Stromal cell of bone marrow (primary cell): ENCODE measurements around the gene KDSR.
"Not testable (repeated sequence)": the region's sequence is repeated elsewhere in the genome, so short reads cannot be mapped to it uniquely, and the experiment has no call there.

Experiments used
- DNase-seq: peaks from one replicate; pipeline ENCODE4 v3.0.0-alpha.2; 2012; ENCODE audit warnings: low read depth

Gene KDSR

DNA sequence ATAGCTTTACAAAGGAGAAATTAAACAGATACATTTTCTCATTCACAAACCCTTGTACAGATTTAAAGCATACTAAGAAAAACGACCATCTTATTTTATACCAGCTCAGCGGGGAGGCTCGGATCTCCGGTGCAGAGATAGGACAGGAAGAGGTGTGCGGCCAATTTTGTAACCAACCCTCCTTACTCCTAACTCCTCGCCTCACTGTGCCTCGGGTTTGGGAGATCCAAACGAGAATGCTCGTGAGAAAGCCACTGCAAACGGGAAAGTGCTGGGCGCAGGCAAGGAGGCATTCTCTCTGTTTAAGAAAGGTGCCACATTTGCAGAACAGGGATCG is 1.2 kb downstream of the KDSR start:
- DNase-seq, result no peak

DNA sequence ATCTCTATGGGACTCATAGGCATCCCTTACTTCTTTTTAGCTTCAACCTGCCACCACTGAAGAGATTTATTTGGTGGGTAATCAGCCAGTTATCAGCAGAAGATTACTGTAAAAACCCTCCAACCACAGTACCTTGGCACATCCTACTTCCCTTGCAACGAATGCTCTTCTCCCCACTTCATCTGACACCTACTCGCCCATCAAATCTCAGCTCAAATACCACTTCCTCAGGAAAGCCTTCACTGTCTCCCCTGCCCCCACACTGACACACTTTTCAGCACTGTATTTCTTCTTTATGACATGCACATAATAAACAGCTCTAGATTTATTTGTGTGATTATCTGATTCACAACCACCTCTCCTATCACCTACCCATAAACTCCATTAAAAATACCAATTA is 3.1 kb downstream of the KDSR start:
- no peak for DNase-seq

DNA sequence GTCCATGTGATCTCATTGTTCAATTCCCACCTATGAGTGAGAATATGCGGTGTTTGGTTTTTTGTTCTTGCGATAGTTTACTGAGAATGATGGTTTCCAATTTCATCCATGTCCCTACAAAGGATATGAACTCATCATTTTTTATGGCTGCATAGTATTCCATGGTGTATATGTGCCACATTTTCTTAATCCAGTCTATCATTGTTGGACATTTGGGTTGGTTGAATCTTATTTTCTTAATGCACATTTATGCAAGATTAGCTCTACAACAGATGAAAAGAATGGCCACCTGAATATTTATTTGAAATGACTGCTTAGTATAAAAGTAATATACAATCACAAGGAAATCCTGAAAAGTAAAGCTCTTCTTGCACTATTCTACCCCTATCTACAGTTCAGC is 3.6 kb downstream of the KDSR start:
- DNase-seq, result not testable (repeated sequence)

DNA sequence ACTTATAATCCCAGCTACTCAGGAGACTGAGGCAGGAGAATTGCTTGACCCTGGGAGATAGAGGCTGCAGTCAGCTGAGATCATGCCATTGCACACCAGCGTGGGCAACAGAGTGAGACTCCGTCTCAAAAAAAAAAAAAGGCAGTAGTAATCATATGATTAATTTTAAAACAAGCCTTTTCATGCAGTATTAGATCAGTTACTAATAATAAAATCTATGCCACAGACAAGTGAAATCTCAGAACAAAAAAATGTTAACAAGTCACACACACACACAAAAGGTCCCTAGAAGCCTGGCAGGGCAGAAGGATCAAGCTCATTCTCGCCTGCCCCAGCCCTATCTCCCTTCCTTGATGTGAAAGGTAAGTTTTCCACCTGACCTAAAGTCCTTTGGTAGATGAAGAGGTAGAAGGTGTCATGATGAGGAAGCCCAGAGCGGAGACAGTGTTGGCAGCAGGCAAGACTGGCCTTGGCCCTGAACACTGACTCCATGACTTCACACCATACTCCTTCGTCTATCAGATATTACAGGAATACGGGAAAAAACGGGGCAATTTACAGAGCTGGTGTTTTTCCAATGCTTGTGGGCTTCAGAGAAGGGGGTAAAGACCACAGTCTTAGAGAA is 10.6 kb downstream of the KDSR start:
- no peak for DNase-seq

DNA sequence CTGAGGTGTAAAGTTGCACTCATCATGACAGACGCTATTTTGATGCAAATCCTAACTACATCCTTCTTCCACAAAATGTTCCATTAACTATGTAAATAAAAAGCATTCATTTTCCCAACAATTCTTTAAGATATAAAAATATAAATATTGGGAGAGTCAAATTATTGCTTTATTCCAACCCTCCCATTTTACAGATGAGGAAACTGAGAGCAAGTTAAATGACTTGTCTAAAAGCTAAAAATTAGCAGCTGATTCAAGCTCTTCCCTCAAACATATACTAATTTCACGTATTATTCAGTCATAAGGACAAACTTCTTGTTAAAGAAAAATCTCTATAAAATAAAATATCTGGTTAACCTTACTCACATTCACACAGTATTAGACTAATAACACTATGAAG is 16.8 kb downstream of the KDSR start:
- no peak for DNase-seq

DNA sequence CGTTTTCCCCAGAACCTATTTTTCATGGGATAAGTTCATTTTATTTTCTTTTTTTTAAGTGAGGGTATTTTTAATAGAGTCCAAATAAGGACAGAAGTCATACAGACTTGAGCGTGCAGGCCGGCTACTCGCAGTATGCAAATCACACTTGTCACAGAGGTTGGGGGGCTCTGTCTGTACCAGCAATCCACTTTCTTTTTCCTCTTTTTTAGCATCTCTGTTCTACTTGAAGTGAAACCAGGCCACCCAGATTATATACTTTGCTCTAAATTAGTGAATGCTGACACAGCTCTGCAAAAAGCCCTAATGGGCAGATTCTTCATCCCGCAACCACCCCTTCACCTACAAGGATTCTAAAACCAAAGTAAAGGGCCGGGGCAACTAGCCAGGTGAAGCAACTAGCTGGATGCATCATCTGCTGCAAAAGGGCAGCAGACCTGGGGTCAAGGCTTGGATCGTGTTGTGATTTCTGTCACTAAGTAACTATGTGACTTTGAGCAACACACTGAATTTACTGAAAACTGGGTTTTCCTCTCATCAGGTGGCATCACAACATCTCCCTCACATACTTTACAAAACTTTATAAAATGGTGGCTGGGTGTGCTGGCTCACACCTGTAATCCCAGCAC is 18.4 kb downstream of the KDSR start:
- DNase-seq, result no peak

DNA sequence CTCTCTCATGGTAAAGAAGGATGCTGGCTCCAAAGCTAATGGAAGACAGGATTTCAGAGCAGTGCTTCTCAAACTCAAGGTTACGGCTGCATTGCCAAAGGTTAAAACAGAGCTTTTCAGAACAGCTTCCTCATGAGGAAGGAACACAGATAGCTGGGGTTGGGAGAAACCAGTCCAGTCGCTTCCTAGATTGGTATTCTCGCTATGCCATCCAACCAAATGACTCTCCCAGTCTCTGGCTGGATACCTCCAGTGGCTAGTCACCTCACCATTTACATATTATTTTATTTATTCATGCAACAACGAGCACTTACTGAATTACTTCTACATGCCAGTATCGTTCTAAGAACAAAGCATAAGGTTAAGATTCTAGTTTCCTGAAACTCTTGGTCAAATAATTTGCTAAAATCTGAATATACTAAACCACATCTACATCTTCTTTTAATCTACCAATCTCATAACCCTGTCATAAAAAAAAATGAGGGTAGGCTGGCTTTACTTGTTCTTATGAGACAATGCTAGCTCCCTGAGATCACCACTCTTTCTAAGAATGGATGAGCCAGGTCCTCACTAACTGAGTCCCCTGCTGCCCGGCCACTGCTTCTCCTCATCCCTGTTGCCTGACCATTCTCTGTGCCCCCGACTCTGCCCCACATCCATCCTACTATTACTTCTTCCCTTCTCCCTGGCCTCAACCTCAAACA is 20.4 kb downstream of the KDSR start:
- DNase-seq, result no peak

DNA sequence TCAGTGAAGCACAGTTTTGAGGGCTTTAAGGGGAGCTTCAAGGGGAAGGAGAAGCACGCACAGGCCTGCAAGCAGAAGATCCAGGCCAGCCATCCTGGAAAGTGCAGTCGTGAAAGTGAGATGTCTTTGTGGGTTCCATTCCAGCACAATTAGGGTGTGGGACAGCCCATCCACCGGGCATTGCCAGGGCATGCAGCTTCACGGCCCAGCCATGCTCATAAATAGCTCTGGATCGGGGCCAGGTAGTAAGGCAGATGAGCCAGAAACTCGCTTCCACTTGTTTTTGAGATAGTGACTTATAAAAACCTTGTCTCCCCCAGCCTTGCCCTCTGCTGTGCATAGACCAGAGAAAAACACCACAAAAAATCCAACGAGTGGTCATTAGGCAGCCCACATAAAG is 21.0 kb downstream of the KDSR start:
- no peak for DNase-seq

DNA sequence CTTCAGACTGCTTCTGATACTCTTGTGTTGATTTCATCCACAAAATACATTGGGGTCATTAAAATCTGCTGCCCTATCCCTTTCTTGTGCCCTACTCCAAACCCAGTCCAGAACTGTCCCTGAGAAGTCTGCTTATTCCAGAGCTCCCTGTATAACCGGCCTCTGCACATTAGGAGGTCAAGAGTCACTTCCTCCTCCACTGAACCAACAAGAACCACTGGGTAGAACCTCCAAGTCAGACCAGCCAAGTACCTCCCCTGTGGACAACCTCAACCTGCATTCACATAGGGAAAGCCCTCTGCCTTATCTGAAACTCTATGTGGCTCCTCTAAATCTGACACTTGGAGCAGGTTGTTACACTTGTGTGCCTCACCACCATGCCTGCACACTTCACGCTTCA is 22.1 kb downstream of the KDSR start:
- DNase-seq, result no peak

DNA sequence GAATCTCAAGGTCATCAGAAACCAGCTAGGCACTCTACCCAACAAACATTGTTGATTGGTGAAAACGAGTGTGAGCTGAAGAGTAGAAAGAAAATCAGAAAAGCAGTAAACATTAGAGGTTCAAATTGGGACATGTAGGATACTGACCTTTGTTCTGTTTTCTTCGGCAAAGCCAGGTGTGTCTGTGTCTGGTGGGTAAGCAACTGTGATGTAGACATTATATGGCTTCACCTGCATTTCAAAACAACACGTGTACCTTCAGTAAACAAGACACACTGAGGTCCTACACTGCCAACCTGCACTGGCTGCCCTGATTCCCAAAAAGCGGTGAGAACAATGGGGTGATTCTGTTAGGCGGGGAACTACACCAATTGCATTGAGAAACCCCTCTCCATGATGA is 22.7 kb downstream of the KDSR start:
- no peak for DNase-seq

DNA sequence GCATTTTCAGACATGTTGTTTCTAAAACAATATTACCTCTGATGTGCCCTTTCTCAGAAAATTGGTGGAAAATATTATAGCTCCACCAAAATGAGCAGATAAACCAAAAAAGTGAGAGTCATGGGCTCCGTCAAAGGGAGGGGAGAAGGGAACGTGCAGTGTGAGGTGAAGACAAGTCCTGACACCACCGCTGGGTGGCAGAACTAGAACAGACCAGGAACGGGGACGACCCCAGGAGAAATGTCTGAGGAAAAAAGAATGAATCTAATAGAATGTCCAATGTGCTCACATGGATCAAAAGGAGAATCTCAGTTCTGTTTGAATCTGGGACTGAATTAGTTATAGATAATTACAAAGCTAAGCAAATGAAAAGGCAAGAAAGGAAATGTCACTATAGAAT is 24.8 kb downstream of the KDSR start:
- DNase-seq, result no peak

DNA sequence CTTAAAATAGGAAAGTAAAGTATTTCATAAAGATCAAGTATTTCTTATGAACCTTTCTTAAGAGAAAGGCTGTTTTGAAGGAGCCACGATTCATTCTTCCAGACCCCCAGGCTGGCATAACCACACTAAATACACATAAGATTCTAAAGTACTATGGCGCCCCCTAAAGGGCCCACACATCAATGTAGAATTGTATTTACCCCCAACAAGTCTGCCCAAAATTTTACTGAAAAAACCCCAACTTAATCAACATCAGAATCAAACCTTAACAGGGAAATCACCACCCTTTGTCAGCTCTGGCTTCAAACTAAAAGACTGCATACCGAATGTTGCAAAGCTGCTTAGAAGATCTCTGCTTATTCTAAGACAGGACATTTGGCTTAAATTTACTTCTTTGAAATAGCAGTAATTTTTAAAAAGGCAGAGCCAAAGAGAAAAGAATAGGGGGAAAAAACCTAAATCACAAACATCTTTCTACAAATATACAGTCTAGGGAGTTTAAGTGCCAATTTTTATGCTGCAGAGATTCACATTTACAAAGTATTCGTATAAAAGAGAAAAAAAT is 27.0 kb downstream of the KDSR start:
- no peak for DNase-seq

DNA sequence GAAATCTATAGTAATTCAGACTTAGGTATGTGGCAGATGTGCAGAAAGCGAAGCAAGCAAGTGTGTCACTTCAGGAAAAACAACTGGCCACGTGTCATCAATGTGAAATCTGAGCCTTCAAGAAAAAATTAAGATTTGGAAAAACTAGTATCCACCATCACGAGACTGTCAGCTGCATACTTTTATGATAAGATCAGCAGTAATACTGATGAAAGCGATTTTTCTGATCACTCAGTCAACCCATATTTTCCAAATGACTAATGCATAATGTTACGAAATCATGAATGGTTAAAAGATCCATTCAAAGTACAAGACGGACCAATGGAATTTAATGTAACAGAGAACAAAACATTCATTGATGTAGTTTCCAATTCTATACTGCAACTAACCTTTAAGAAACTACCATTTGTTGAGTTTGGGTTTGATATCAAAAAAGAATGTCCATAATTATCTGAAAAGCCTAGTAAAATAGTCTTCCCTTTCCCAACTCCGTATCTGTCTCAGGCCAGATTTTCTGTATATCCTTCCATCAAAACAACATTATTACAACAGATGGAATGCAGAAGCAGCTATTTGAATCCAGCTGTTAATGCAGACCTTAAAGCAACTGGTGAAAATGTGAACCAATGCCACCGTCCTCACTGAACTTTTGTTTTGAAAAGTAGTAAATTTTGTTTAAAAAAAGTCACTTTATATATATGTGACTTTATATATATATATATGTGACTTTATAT is 30.5 kb downstream of the KDSR start:
- peak; percentile 90 for DNase-seq

DNA sequence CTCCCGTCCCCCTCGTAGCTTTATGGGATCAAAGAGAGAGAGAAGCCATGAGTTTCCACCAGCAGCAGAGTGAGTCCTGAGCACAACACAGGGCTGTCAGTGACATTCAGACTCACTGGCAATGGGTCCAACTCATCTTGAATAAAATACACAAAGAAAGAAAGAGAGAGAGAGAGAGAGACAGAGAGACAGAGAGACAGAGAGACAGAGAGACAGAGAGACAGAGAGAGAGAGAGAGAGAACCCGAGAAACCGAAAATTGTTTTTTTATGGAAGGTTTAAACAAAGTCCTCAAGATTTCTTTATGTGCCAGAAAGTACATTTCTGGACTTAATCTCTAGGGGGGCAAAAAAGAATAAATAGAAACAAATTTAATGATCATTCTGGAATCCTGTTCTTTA is 35.9 kb downstream of the KDSR start:
- no peak for DNase-seq

DNA sequence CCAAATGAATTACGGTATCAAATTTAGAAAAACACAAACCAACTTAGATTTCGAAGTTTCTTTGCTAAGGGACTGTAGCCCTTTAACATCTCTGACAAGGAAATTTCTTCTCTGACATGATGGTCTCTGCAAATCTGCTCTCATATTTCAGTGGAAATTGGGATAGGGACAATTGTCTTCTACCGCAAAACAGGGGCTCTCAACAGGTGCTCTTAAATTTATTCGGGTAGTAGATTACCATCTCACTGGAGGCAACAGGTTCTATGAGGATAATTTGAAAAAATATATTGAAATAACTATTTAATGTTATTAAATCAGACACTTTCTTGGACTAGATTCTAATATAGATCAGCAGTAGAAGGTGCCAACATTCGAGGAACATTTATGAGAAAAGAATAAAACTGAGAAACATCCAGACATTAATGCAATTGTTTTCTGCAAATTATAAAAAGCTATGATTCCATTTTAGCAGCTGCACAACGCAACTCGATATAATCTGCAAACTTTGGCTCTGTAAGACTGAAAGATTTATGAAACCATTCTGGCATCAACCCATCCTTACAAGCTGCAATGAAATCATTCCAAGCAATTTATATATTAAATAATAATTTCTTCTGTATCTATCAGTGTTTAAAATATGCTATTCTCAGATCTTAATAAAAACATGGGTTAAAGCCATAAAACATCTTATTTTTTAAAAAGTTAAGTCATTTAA is 37.4 kb downstream of the KDSR start:
- DNase-seq, result no peak

DNA sequence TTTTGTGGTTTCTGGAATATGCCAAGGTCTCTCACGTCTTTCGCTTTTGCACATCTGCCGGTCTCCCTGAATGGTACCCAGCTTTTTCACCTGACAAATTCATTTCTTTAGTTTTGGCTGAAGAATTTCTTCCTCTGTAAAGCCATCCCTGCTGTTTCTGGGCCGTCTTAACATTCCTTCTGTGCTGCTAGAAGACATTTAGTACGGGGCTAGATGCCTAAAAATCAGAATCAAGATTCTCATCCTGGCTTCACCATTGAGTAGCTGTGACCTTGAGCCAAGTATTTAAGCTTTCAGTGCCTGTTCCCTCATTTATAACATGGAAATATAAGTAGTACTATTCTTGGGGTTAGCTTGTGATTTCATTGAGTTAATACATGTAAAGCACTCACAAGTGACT is 41.0 kb downstream of the KDSR start:
- no peak for DNase-seq

DNA sequence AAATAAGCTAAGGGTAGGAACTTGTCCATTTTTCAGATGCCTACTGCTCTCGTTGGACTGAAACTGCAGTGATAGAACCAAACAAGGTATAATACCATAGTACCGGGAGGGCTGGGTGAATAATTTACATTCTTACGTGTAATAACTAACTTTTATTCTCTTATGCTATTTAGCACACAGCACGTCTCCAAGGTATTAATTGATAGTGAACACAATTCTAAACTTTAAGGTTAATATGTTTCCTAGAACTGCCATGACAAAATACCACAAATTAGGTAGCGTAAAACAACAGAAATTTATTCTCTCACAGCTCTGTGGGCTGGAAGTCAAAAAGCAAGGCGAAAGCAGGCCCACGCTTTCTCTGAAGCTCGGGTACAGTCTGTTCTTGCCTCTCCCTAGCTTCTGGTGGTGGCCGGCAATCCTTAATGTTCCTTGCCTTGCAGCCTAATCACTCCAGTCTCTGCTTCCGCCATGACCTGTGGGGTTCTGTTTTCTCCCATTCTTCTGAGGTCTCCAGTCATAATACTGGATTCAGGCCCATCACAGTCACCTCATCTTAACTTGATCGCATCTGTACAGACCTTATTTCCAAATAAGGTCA is 41.8 kb downstream of the KDSR start:
- DNase-seq, result no peak

DNA sequence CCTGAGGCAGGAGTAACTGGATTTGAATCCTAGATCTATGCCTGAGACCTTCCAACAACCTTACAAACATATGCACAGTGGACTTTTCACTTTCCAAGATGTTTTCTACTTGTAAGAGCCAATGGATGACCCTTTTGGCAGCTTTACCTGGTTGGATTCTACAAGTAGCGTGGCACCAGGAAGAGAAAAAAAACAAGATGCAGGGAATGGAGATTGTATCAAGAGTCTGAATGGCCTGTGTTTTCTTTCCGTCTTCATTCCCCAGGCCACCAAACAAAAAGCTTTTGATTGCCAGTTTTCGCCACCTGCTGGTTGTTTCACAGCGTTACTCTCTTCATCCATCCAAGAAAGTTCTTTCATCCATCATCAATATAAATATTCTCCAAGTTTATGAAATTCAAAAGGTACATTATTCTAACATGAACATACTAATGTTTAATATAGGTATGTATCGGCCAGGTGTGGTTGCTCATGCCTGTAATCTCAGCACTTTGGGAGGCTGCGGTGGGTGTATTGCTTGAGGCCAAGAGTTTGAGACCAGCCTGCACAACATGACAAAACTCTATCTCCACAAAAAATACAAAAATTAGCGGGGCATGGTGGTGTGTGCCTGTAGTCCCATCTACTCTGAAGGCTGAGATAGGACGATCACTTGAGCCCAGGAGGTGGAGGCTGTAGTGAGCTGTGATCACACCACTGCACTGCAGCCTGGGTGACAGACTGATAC is 43.9 kb downstream of the KDSR start:
- DNase-seq, result peak; percentile 61

DNA sequence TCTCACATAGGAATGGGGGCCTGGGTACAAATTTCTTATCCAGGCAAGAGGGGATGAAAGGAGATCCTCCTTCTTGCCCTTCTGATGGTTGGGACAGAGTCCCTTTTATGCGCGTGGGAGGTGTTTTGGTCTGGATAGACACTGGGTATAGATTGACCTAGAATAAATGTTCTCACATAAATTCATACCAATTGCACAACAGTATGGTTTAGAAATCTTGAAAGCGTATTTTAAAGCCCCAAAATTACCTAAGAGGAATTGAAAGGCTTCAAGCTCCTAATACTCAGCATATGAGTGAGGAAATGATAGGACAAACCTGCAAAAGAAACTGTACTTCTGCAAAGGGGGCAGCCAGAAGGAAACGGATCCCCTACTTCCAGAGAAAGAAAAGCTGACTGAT is 44.8 kb downstream of the KDSR start:
- no peak for DNase-seq

DNA sequence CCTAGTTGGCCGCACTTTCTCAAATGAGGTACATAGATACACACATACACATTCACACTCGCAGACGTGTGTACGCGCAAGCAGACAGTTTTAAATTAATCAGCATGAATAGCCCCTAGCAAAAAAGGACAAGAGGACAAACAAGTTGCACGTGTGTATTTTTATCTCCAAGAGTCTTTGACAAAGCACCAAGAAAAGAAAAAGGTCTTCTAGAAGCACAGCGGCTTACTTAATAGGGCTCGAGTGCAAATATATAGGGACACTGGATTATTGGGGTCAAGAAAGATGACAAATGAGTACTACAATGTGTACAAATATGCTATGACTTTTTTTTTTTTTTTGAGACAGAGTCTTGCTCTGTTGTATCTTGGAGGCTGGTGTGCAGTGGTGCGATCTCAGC is 45.7 kb downstream of the KDSR start:
- DNase-seq, result no peak

DNA sequence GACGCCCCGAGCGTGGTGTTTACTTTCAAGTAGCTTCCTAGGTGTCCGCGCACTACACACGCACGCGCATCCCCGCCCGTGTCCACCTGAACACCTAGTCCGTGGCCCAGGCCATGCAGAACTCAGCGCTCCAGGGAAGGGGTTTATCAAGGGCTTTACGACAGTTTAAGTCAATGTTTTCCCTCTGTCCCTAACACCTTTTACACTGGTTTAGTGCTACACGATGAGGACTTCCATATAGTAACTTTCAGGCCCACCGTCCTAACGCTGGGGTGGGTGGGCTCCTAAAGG is 46.1 kb downstream of the KDSR start:
- no peak for DNase-seq
